ENCODE data around the gene UMOD.

- TF ChIP-seq CTCF (conservative IDR thresholded peaks at IDR 0.05; ENCODE audit: low read depth, low read length) (no peak), EZH2 (IDR thresholded peaks at IDR 0.05; ENCODE audit: low read length, unreplicated experiment) (no peak), EZH2phosphoT487 (IDR thresholded peaks at IDR 0.05; ENCODE audit: borderline replicate concordance, low read length) (no peak)
Observed at GRCh38 chr16:20396846-20397467, 44.4 kb upstream of the UMOD start.
